Astrocyte (in vitro differentiated cells and primary cell): ENCODE results near the gene LTBP2. TPM values are rescaled to one million over a fixed set of nuclear protein-coding genes. Genes with fewer than 3 reads are reported as not detected.

Experiments used
- DNase-seq: peaks from one replicate; pipeline ENCODE4 v3.0.0-alpha.2; 2010; ENCODE audit warnings: low read depth
- FAIRE-seq: peaks from 2 replicates; lab custom pipeline; 2011; peaks lifted over from hg19 to GRCh38; lab: Jason Lieb, UNC
- H2AFZ ChIP-seq: 2 replicates; pipeline ENCODE4 v1.6.0; 2012; ENCODE audit warnings: low read depth, low read length, inconsistent platforms
- H3K27ac ChIP-seq: 2 replicates; pipeline ENCODE4 v1.5.1; 2011; ENCODE audit warnings: low read depth, low read length, inconsistent platforms
- H3K27me3 ChIP-seq: 2 replicates; pipeline ENCODE4 v1.6.0; 2011; ENCODE audit warnings: low read length, inconsistent platforms; ENCODE audit not compliant: insufficient read depth
- H3K36me3 ChIP-seq: 2 replicates; pipeline ENCODE4 v1.5.1; 2011; ENCODE audit warnings: low read length, inconsistent platforms; ENCODE audit not compliant: insufficient read depth
- H3K4me1 ChIP-seq: 2 replicates; pipeline ENCODE4 v1.5.1; 2011; ENCODE audit warnings: low read length, inconsistent platforms; ENCODE audit not compliant: insufficient read depth
- H3K4me2 ChIP-seq: 2 replicates; pipeline ENCODE4 v1.6.0; 2012; ENCODE audit warnings: low read length, inconsistent platforms
- H3K4me3 ChIP-seq: 2 replicates; pipeline ENCODE4 v1.5.1; 2011; ENCODE audit warnings: low read depth, mild to moderate bottlenecking, low read length, inconsistent platforms; ENCODE audit not compliant: insufficient read depth
- H3K79me2 ChIP-seq: 2 replicates; pipeline ENCODE4 v1.6.0; 2012; ENCODE audit warnings: mild to moderate bottlenecking, low read length, inconsistent platforms; ENCODE audit not compliant: insufficient read depth
- H3K9ac ChIP-seq: 2 replicates; pipeline ENCODE4 v1.6.0; 2012; ENCODE audit warnings: mild to moderate bottlenecking, low read length, inconsistent platforms
- H3K9me3 ChIP-seq: 2 replicates; pipeline ENCODE4 v1.5.1; 2012; ENCODE audit warnings: low read depth, mild to moderate bottlenecking, low read length, inconsistent platforms; ENCODE audit not compliant: insufficient read depth
- H4K20me1 ChIP-seq: 2 replicates; pipeline ENCODE4 v1.6.0; 2012; ENCODE audit warnings: low read length, inconsistent platforms; ENCODE audit not compliant: insufficient read depth
- H3K27ac Mint-ChIP-seq: one replicate; pipeline ENCODE4 v1.8.0; 2021; ENCODE audit warnings: mild to moderate bottlenecking, mixed read lengths; ENCODE audit not compliant: unreplicated experiment
- H3K27me3 Mint-ChIP-seq: one replicate; pipeline ENCODE4 v1.8.0; 2021; ENCODE audit warnings: low read depth, mixed read lengths; ENCODE audit not compliant: unreplicated experiment
- H3K36me3 Mint-ChIP-seq: one replicate; pipeline ENCODE4 v1.8.0; 2021; ENCODE audit warnings: low read depth, mixed read lengths; ENCODE audit not compliant: unreplicated experiment
- H3K4me1 Mint-ChIP-seq: one replicate; pipeline ENCODE4 v1.8.0; 2021; ENCODE audit warnings: low read depth, mixed read lengths; ENCODE audit not compliant: unreplicated experiment
- H3K4me3 Mint-ChIP-seq: one replicate; pipeline ENCODE4 v1.8.0; 2021; ENCODE audit warnings: mild to moderate bottlenecking, moderate library complexity, mixed read lengths; ENCODE audit not compliant: unreplicated experiment
- H3K9me3 Mint-ChIP-seq: one replicate; pipeline ENCODE4 v1.8.0; 2021; ENCODE audit warnings: mild to moderate bottlenecking, mixed read lengths; ENCODE audit not compliant: unreplicated experiment
- EZH2 ChIP-seq: IDR thresholded peaks from 2 replicates; pipeline ENCODE4 v1.6.1; 2012; ENCODE audit warnings: mild to moderate bottlenecking, low read length, inconsistent platforms; ENCODE audit not compliant: insufficient read depth
- total RNA-seq: library from RNA; stranded (reverse); gene quantifications from 2 replicates; pipeline ENCODE4 v1.2.1, GENCODE V29; 2021
- TF ChIP-seq, protein P1 (sequence below): IDR thresholded peaks from 2 replicates; pipeline ENCODE4 v1.5.1; 2011; ENCODE audit warnings: low read depth, mild to moderate bottlenecking, inconsistent platforms, low read length, moderate library complexity; ENCODE audit not compliant: insufficient read depth

Gene LTBP2
- total RNA-seq, 1 donor from 2014 or later: 162 TPM

- Histone ChIP-seq H3K9ac (no peak overlapping the region), H3K4me1 (peaks cover 20% of the 10 kb centered on the region), H3K79me2 (peaks cover 59% of the 10 kb centered on the region), H3K9me3 (no peaks in the 10 kb centered on the region), H3K4me2 (peak overlapping the region; percentile 40), H3K27ac (peak overlapping the region; percentile 4), H2AFZ (no peak overlapping the region), H3K4me3 (no peak overlapping the region), H3K27me3 (no peaks in the 10 kb centered on the region), H4K20me1 (peaks cover 20% of the 10 kb centered on the region), H3K36me3 (no peaks in the 10 kb centered on the region)
- Mint-ChIP-seq H3K27me3 (no peaks in the 10 kb centered on the region), H3K9me3 (no peaks in the 10 kb centered on the region), H3K27ac (no peak overlapping the region), H3K4me1 (peaks cover 23% of the 10 kb centered on the region), H3K4me3 (no peak overlapping the region), H3K36me3 (peaks cover 7% of the 10 kb centered on the region)
- no peak for DNase-seq
- no peak for TF ChIP-seq EZH2
- TF ChIP-seq, protein P1, sequence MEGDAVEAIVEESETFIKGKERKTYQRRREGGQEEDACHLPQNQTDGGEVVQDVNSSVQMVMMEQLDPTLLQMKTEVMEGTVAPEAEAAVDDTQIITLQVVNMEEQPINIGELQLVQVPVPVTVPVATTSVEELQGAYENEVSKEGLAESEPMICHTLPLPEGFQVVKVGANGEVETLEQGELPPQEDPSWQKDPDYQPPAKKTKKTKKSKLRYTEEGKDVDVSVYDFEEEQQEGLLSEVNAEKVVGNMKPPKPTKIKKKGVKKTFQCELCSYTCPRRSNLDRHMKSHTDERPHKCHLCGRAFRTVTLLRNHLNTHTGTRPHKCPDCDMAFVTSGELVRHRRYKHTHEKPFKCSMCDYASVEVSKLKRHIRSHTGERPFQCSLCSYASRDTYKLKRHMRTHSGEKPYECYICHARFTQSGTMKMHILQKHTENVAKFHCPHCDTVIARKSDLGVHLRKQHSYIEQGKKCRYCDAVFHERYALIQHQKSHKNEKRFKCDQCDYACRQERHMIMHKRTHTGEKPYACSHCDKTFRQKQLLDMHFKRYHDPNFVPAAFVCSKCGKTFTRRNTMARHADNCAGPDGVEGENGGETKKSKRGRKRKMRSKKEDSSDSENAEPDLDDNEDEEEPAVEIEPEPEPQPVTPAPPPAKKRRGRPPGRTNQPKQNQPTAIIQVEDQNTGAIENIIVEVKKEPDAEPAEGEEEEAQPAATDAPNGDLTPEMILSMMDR: no peak
- peak; percentile 32 for FAIRE-seq
Measured at GRCh38 chr14:74563233-74563585, 48.8 kb downstream of the LTBP2 start.

- H3K79me2 ChIP-seq: peaks cover 56% of the 10 kb centered on the region
- no peaks in the 10 kb centered on the region for H3K9me3 ChIP-seq
- FAIRE-seq: no peak
- no peak overlapping the region for H3K9ac ChIP-seq
- peaks cover 7% of the 10 kb centered on the region for H3K36me3 Mint-ChIP-seq
- H3K4me3 Mint-ChIP-seq: no peak overlapping the region
- peaks cover 24% of the 10 kb centered on the region for H4K20me1 ChIP-seq
- no peaks in the 10 kb centered on the region for H3K9me3 Mint-ChIP-seq
- peak overlapping the region; percentile 40 for H3K4me2 ChIP-seq
- no peak for TF ChIP-seq EZH2
- TF ChIP-seq, protein P1: no peak
- H3K27me3 ChIP-seq: no peaks in the 10 kb centered on the region
- no peak overlapping the region for H3K4me3 ChIP-seq
- peaks cover 20% of the 10 kb centered on the region for H3K4me1 Mint-ChIP-seq
- no peaks in the 10 kb centered on the region for H3K36me3 ChIP-seq
- H2AFZ ChIP-seq: no peak overlapping the region
- no peak overlapping the region for H3K27ac Mint-ChIP-seq
- H3K4me1 ChIP-seq: peaks cover 20% of the 10 kb centered on the region
- H3K27ac ChIP-seq: peak overlapping the region; percentile 4
- DNase-seq: no peak
- H3K27me3 Mint-ChIP-seq: no peaks in the 10 kb centered on the region
Measured at GRCh38 chr14:74562515-74563232, 49.4 kb downstream of the LTBP2 start.

DNA sequence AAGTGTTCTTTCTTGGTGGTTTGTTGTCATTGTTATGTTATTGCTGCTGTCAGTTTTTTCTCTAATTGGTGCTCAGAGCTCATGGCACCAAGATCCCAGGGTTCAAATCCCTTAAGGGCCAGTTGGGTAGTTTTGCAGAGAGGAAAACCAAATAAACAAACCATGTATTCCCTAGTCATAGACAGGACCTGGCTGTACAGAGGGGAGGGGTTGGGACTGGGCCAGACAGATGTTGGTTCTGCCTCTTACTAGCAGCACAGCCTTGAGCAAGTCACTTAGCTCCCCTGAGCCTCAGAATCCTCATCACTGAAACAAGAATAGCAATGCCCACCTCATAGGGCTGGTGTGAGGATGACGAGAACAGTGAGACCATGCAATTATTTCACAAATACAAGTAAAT is 53.4 kb downstream of the LTBP2 start:
- Mint-ChIP-seq H3K27ac (no peak overlapping the region), H3K36me3 (peaks cover 17% of the 10 kb centered on the region), H3K9me3 (no peaks in the 10 kb centered on the region), H3K4me3 (no peak overlapping the region), H3K27me3 (no peaks in the 10 kb centered on the region), H3K4me1 (peaks cover 7% of the 10 kb centered on the region)
- Histone ChIP-seq H2AFZ (no peak overlapping the region), H3K9ac (no peak overlapping the region), H3K27me3 (no peaks in the 10 kb centered on the region), H3K4me3 (no peak overlapping the region), H3K79me2 (peaks cover 53% of the 10 kb centered on the region), H3K4me2 (no peak overlapping the region), H3K36me3 (peaks cover 3% of the 10 kb centered on the region), H3K9me3 (no peaks in the 10 kb centered on the region), H3K4me1 (peaks cover 9% of the 10 kb centered on the region), H3K27ac (no peak overlapping the region), H4K20me1 (peaks cover 27% of the 10 kb centered on the region)
- FAIRE-seq (no peak), DNase-seq (no peak)
- no peak for TF ChIP-seq EZH2
- TF ChIP-seq, protein P1: no peak
